Naive thymus-derived CD4-positive, alpha-beta T cell (primary cell): ENCODE measurements around the gene RPS2. TPM values are rescaled to one million over a fixed set of nuclear protein-coding genes. Genes with fewer than 3 reads are reported as not detected.

ENCODE experiments used
- ATAC-seq: fragments of 150-1000 bp; cut with Tn5 transposase; 2 replicates; pipeline ENCODE4 v1.10.0; 2021; ENCODE audit warnings: mild to moderate bottlenecking, moderate library complexity
- CTCF ChIA-PET: fragments of 350-600 bp; sonication (Branson Sonifier 250); formaldehyde crosslinking; loops from one replicate; lab custom pipeline; 2021; ENCODE audit warnings: antibody characterized with exemption; lab: Charles Lee
- POLR2A ChIA-PET: fragments of 350-600 bp; sonication (Branson Sonifier 250); formaldehyde crosslinking; loops from one replicate; lab custom pipeline; 2021; ENCODE audit warnings: antibody characterized with exemption, inconsistent platforms; lab: Charles Lee
- DNase-seq, 9 donors: peaks; one replicate each; pipeline versions ENCODE4 v3.0.0 to v3.0.0-alpha.2; 2020 to 2022; ENCODE audit warnings: mixed read lengths in 1 of 9
- H3K27ac ChIP-seq: one replicate; pipeline ENCODE4 v1.7.0; 2013; ENCODE audit warnings: mild to moderate bottlenecking, low read depth, low read length, moderate library complexity
- H3K27me3 ChIP-seq, 2 donors: one replicate each; pipeline ENCODE4 v1.7.0; 2013; ENCODE audit warnings: low read length in 2 of 2, mild to moderate bottlenecking in 2 of 2, moderate library complexity in 2 of 2; ENCODE audit not compliant: control insufficient read depth in 2 of 2, insufficient read depth in 2 of 2
- H3K36me3 ChIP-seq, 3 experiments: 1 replicate in 2 of 3; 2 replicates in 1 of 3; pipeline ENCODE4 v1.7.0; 2013; ENCODE audit warnings: low read length in 3 of 3, mild to moderate bottlenecking in 3 of 3, moderate library complexity in 1 of 3; ENCODE audit not compliant: insufficient read depth in 3 of 3, control insufficient read depth in 2 of 3
- H3K4me1 ChIP-seq, 2 donors: one replicate each; pipeline ENCODE4 v1.7.0; 2013; ENCODE audit warnings: low read length in 2 of 2, mild to moderate bottlenecking in 2 of 2, moderate library complexity in 1 of 2; ENCODE audit not compliant: control insufficient read depth in 2 of 2, insufficient read depth in 2 of 2
- H3K4me3 ChIP-seq: 2 replicates; pipeline ENCODE4 v1.7.0; 2013; ENCODE audit warnings: mild to moderate bottlenecking, low read length
- H3K9me3 ChIP-seq, 3 experiments: 1 replicate in 2 of 3; 2 replicates in 1 of 3; pipeline ENCODE4 v1.7.0; 2013; ENCODE audit warnings: low read length in 3 of 3; ENCODE audit not compliant: control insufficient read depth in 2 of 3
- H3K27ac Mint-ChIP-seq, 9 donors: one replicate each; pipeline ENCODE4 v1.8.0; 2020 to 2022; ENCODE audit warnings: mixed read lengths in 9 of 9, mild to moderate bottlenecking in 8 of 9, moderate library complexity in 5 of 9, inconsistent platforms in 2 of 9
- H3K27me3 Mint-ChIP-seq, 5 donors: one replicate each; pipeline ENCODE4 v1.8.0; 2021 to 2022; ENCODE audit warnings: mixed read lengths in 5 of 5, mild to moderate bottlenecking in 1 of 5
- H3K36me3 Mint-ChIP-seq, 5 donors: one replicate each; pipeline ENCODE4 v1.8.0; 2020 to 2022; ENCODE audit warnings: mixed read lengths in 5 of 5, mild to moderate bottlenecking in 3 of 5, inconsistent platforms in 1 of 5
- H3K4me1 Mint-ChIP-seq, 7 donors: one replicate each; pipeline ENCODE4 v1.8.0; 2020 to 2022; ENCODE audit warnings: mixed read lengths in 7 of 7, mild to moderate bottlenecking in 3 of 7, inconsistent platforms in 1 of 7
- H3K4me3 Mint-ChIP-seq, 10 donors: one replicate each; pipeline ENCODE4 v1.8.0; 2020 to 2022; ENCODE audit warnings: mild to moderate bottlenecking in 10 of 10, mixed read lengths in 10 of 10, moderate library complexity in 6 of 10, inconsistent platforms in 2 of 10
- H3K9me3 Mint-ChIP-seq, 11 donors: one replicate each; pipeline ENCODE4 v1.8.0; 2020 to 2022; ENCODE audit warnings: mixed read lengths in 11 of 11, mild to moderate bottlenecking in 4 of 11, inconsistent platforms in 1 of 11, moderate library complexity in 1 of 11
- intact Hi-C, 2 donors: fragments of 100-400 bp; cut with micrococcal nuclease; formaldehyde crosslinking; loops; one replicate each; pipeline ENCODE4 v1.15.1; 2023
- polyA plus RNA-seq, 2 donors: library from polyadenylated mRNA; unstranded; fragments of 300-500 nt; fragmentation: Illumina TruSeq; gene quantifications; one replicate each; pipeline ENCODE4 v1.2.3, GENCODE V29; 2021
- total RNA-seq, 6 experiments: library from RNA in 5 of 6; stranded (reverse) in 5 of 6; gene quantifications; 1 replicate in 5 of 6; 2 replicates in 1 of 6; pipeline ENCODE4 v1.2.3 and lab custom pipeline; 2021 to 2026

RPS2 gene
- total and polyA plus RNA-seq, 7 experiments from 2014 or later = 2,562 to 7,254 (median 3,209) TPM

DNA sequence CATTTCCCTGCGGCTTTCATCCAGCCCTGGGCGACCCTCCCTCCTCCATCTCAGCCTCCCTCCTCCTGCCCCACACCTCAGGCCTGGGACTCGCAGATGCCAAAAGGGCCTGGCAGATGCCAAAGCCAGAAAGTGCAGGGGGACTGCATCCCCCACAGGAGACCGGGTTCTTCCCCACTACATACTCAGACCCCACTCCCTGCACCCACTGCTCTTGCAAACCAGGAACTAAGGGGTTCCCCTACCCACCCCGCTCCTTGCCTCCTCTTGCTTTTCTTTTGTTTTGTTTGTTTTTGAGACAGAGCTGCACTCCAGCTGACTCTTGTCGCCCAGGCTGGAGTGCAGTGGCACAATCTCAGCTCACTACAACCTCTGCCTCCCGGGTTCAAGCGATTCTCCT, 49.6 kb downstream of the RPS2 start:
- peak overlapping the region in 1 of 9 donors; percentile 42 for H3K27ac Mint-ChIP-seq
- H3K36me3 Mint-ChIP-seq = no peaks in the 10 kb centered on the region
- no peak overlapping the region for H3K27ac ChIP-seq
- H3K27me3 Mint-ChIP-seq = peaks cover 15 to 39% (median 28%) of the 10 kb centered on the region in 5 donors
- ATAC-seq (no peak), DNase-seq (no peak)
- no peaks in the 10 kb centered on the region for H3K9me3 ChIP-seq
- CTCF ChIA-PET = no interaction called here
- H3K4me1 Mint-ChIP-seq = peaks cover 0 to 5% (median 0%) of the 10 kb centered on the region in 7 donors
- H3K36me3 ChIP-seq = no peaks in the 10 kb centered on the region
- no peak overlapping the region for H3K4me3 ChIP-seq
- H3K4me1 ChIP-seq = no peaks in the 10 kb centered on the region
- H3K27me3 ChIP-seq = peaks cover 2 to 4% of the 10 kb centered on the region in 2 donors
- POLR2A ChIA-PET = interaction anchor here (0.7 to 0.8 kb wide), 2 partner anchors 70 to 1017 kb away, joined by 3 read pairs; no protein-coding TSS in a partner anchor
- H3K4me3 Mint-ChIP-seq = no peak overlapping the region
- intact Hi-C loops = loop anchor here in 1 of 2 donors (5.0 kb wide), 1 partner anchor 38 kb away; no protein-coding TSS in a partner anchor
- H3K9me3 Mint-ChIP-seq = no peaks in the 10 kb centered on the region

DNA sequence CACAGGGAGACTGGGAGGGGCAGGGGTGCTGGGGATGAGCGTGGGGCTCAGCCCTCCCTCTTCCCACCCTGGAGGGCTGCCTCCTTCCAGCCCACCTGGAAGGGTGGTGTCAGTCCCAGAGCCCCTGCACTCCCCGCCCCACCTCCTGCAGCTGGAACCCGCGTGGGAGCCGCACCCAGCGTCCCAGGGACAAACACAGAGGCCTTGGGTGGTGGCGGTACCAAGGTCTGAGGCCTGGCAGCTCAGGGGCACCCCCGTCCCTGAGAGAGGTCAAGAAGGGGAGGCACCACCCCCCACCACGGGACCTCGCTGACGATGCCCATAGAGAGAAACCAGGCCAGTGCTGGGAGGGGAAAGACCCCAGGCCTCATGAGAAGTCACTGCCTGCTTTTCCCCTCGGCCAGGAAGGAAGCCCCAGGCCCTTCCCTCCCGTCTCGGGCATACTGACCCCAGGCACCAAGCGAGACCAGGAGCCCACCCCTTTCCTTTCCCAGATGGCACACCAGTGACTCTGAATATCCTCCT, 50.5 kb downstream of the RPS2 start:
- intact Hi-C loops = no loop called here
- Mint-ChIP-seq H3K4me1 (peaks cover 0 to 5% (median 0%) of the 10 kb centered on the region in 7 donors), H3K9me3 (no peaks in the 10 kb centered on the region), H3K27ac (no peak overlapping the region), H3K36me3 (no peaks in the 10 kb centered on the region), H3K27me3 (peaks cover 15 to 36% (median 27%) of the 10 kb centered on the region in 5 donors), H3K4me3 (no peak overlapping the region)
- Histone ChIP-seq H3K27ac (no peak overlapping the region), H3K4me1 (no peaks in the 10 kb centered on the region), H3K9me3 (no peaks in the 10 kb centered on the region), H3K27me3 (peaks cover 0 to 2% of the 10 kb centered on the region in 2 donors), H3K36me3 (no peaks in the 10 kb centered on the region), H3K4me3 (no peak overlapping the region)
- no peak for ATAC-seq
- ChIA-PET CTCF (no interaction called here), POLR2A (interaction anchor here (0.7 to 0.8 kb wide), 2 partner anchors 69 to 1018 kb away, joined by 3 read pairs; no protein-coding TSS in a partner anchor)
- DNase-seq = no peak

DNA sequence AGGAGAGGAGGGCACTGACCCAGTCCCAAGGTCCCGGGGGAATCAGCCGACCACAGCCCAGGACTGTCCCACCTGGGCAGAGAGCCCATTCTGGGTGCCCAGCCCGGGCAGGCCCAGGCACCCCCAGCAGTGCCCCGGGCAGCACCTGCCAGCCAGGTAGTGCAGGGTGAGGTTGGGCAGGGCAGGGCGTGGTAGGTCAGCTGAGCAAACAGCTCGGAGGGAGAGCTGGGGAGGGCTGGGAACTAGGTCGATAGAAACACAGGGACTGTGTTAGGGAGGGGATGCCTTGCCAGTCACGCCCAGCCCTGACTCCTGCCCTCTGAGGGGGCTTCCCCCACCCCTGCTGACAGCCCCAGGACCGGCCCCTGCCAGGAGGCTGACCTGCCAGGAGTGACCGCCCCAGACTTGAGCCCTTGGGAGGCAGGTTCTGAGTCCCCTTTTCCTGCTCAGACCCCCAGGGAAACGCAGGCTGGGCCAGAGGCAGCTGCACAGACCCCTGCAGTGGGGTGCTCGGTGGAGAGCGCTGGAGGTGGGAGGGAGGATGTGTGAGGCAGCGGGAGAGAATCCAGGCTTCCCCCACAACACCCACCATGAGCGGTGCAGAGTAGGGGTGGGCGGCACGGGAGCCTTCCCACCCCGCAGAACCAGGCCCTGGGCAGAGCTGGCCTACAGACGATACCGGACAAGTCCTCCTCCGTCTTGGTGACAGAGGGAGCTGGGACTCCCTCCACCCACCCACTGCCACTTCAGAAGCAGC, 51.1 kb downstream of the RPS2 start:
- H3K9me3 Mint-ChIP-seq = no peaks in the 10 kb centered on the region
- CTCF ChIA-PET = no interaction called here
- peak; percentile 18 for ATAC-seq

DNA sequence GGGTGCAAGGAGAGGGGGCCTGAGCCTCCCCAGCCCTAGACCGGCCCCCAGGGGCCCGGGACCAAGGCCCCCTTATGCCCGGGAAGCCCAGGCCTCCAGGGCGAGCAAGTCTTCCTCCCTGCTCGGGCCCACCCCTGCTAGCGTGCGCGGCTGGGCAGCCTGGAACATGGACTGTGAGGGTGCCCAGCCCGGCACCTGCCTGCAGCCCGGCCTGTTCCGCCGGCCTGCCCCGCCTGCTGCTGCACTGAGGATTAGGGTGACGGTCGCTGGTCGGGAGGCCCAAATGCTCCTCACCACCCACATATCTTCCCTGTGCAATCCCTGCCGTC, 52.4 kb downstream of the RPS2 start:
- no peak overlapping the region for H3K27ac ChIP-seq
- Mint-ChIP-seq H3K9me3 (no peaks in the 10 kb centered on the region), H3K27me3 (peaks cover 13 to 34% (median 29%) of the 10 kb centered on the region in 5 donors), H3K36me3 (no peaks in the 10 kb centered on the region), H3K4me1 (peaks cover 0 to 5% (median 0%) of the 10 kb centered on the region in 7 donors), H3K4me3 (no peak overlapping the region), H3K27ac (no peak overlapping the region)
- intact Hi-C loops = no loop called here
- no peaks in the 10 kb centered on the region for H3K9me3 ChIP-seq
- H3K36me3 ChIP-seq = no peaks in the 10 kb centered on the region
- CTCF ChIA-PET = no interaction called here
- H3K4me3 ChIP-seq = no peak overlapping the region
- DNase-seq = no peak
- no peaks in the 10 kb centered on the region for H3K4me1 ChIP-seq
- no peaks in the 10 kb centered on the region for H3K27me3 ChIP-seq
- POLR2A ChIA-PET = no interaction called here
- no peak for ATAC-seq

More for the DNA sequence above, 51.1 kb downstream of the RPS2 start:
- intact Hi-C loops = no loop called here
- Histone ChIP-seq H3K27me3 (no peaks in the 10 kb centered on the region), H3K27ac (no peak overlapping the region), H3K4me3 (no peak overlapping the region), H3K36me3 (no peaks in the 10 kb centered on the region), H3K9me3 (no peaks in the 10 kb centered on the region), H3K4me1 (no peaks in the 10 kb centered on the region)
- POLR2A ChIA-PET = no interaction called here
- no peak for DNase-seq
- H3K4me3 Mint-ChIP-seq = no peak overlapping the region
- H3K4me1 Mint-ChIP-seq = peaks cover 0 to 5% (median 0%) of the 10 kb centered on the region in 7 donors
- H3K27ac Mint-ChIP-seq = no peak overlapping the region
- H3K27me3 Mint-ChIP-seq = peaks cover 15 to 34% (median 28%) of the 10 kb centered on the region in 5 donors
- H3K36me3 Mint-ChIP-seq = no peaks in the 10 kb centered on the region

Other genes starting within 250 kb of the RPS2 start
- gene NME3, start 193.3 kb downstream of the RPS2 start, total RNA-seq = 10 to 100 TPM; 49.4 to 81.5 (median 58.2) TPM
- gene NME3, start 193.3 kb downstream of the RPS2 start, polyA plus RNA-seq = 10 to 100 TPM; 70.6 to 71.9 TPM
- 10 to 100 TPM; 32.2 to 47.5 (median 36.8) TPM for gene EME2, start 192.0 kb downstream of the RPS2 start, total RNA-seq
- 1 to 10 TPM in 1 of 2 donors, under 1 TPM in 1; 0.59 to 3.8 TPM for gene EME2, start 192.0 kb downstream of the RPS2 start, polyA plus RNA-seq
- gene MRPS34, start 191.7 kb downstream of the RPS2 start, total RNA-seq = 100 to 1,000 TPM in 1 of 5 experiments, 10 to 100 TPM in 4; 41.6 to 115 (median 49.5) TPM
- 100 to 1,000 TPM; 124 to 162 TPM for gene MRPS34, start 191.7 kb downstream of the RPS2 start, polyA plus RNA-seq
- gene SPSB3, start 182.3 kb downstream of the RPS2 start, total RNA-seq = 100 to 1,000 TPM in 2 of 5 experiments, 10 to 100 TPM in 3; 38.2 to 127 (median 72.3) TPM
- 10 to 100 TPM; 38.7 to 58.9 TPM for gene SPSB3, start 182.3 kb downstream of the RPS2 start, polyA plus RNA-seq
- gene NUBP2, start 181.9 kb downstream of the RPS2 start, total RNA-seq = 10 to 100 TPM; 39.3 to 60.2 (median 48.6) TPM
- gene NUBP2, start 181.9 kb downstream of the RPS2 start, polyA plus RNA-seq = 10 to 100 TPM; 96.7 to 98.9 TPM
- 1 to 10 TPM in 3 of 5 experiments, under 1 TPM in 2; 0.19 to 1.5 (median 1.1) TPM for gene IGFALS, start 171.1 kb downstream of the RPS2 start, total RNA-seq
- under 1 TPM in 1 of 2 donors, not detected in 1; 0.40 TPM for gene IGFALS, start 171.1 kb downstream of the RPS2 start, polyA plus RNA-seq
- gene HAGH, start 138.0 kb downstream of the RPS2 start, total RNA-seq = 10 to 100 TPM; 46.2 to 72.9 (median 48.9) TPM
- gene HAGH, start 138.0 kb downstream of the RPS2 start, polyA plus RNA-seq = 10 to 100 TPM; 39.4 to 62.4 TPM
- 10 to 100 TPM in 1 of 5 experiments, 1 to 10 TPM in 4; 7.8 to 12.9 (median 9.7) TPM for gene FAHD1, start 137.6 kb downstream of the RPS2 start, total RNA-seq
- 10 to 100 TPM; 27.5 to 28.6 TPM for gene FAHD1, start 137.6 kb downstream of the RPS2 start, polyA plus RNA-seq
- gene MEIOB, start 92.7 kb downstream of the RPS2 start, total RNA-seq = not detected
- not detected for gene MEIOB, start 92.7 kb downstream of the RPS2 start, polyA plus RNA-seq
- gene HS3ST6, start 46.4 kb downstream of the RPS2 start, total RNA-seq = not detected
- gene HS3ST6, start 46.4 kb downstream of the RPS2 start, polyA plus RNA-seq = not detected
- 10 to 100 TPM in 2 of 5 experiments, 1 to 10 TPM in 3; 5.5 to 27.0 (median 8.2) TPM for gene MSRB1, start 21.6 kb downstream of the RPS2 start, total RNA-seq
- gene MSRB1, start 21.6 kb downstream of the RPS2 start, polyA plus RNA-seq = 10 to 100 TPM; 15.6 to 15.8 TPM
- gene RPL3L, start 10.1 kb downstream of the RPS2 start, total RNA-seq = not detected
- gene RPL3L, start 10.1 kb downstream of the RPS2 start, polyA plus RNA-seq = not detected
- 100 to 1,000 TPM in 1 of 5 experiments, 10 to 100 TPM in 4; 40.0 to 114 (median 71.1) TPM for gene NDUFB10, start 5.3 kb downstream of the RPS2 start, total RNA-seq
- 100 to 1,000 TPM; 166 to 180 TPM for gene NDUFB10, start 5.3 kb downstream of the RPS2 start, polyA plus RNA-seq
- gene RNF151, start 2.0 kb upstream of the RPS2 start, total RNA-seq = under 1 TPM in 1 of 5 experiments, not detected in 4; 0.51 TPM
- gene RNF151, start 2.0 kb upstream of the RPS2 start, polyA plus RNA-seq = not detected
- 10 to 100 TPM; 17.2 to 45.2 (median 27.6) TPM for gene TBL3, start 7.2 kb upstream of the RPS2 start, total RNA-seq
- gene TBL3, start 7.2 kb upstream of the RPS2 start, polyA plus RNA-seq = 10 to 100 TPM; 59.4 to 89.8 TPM
- gene NOXO1, start 16.6 kb upstream of the RPS2 start, total RNA-seq = 1 to 10 TPM in 1 of 5 experiments, under 1 TPM in 4; 0.24 to 1.3 (median 0.79) TPM
- gene NOXO1, start 16.6 kb upstream of the RPS2 start, polyA plus RNA-seq = under 1 TPM; 0.17 to 0.29 TPM
- 10 to 100 TPM; 14.0 to 28.2 (median 18.1) TPM for gene GFER, start 19.4 kb upstream of the RPS2 start, total RNA-seq
- gene GFER, start 19.4 kb upstream of the RPS2 start, polyA plus RNA-seq = 10 to 100 TPM; 19.6 to 30.8 TPM
- gene SYNGR3, start 25.1 kb upstream of the RPS2 start, total RNA-seq = 1 to 10 TPM in 2 of 5 experiments, under 1 TPM in 3; 0.49 to 8.8 (median 0.80) TPM
- 1 to 10 TPM in 1 of 2 donors, under 1 TPM in 1; 0.92 to 1.6 TPM for gene SYNGR3, start 25.1 kb upstream of the RPS2 start, polyA plus RNA-seq
- gene ZNF598, start 45.0 kb upstream of the RPS2 start, total RNA-seq = 10 to 100 TPM; 44.3 to 63.2 (median 49.8) TPM
- gene ZNF598, start 45.0 kb upstream of the RPS2 start, polyA plus RNA-seq = 1 to 10 TPM; 1.9 to 9.4 TPM
- gene NPW, start 55.0 kb upstream of the RPS2 start, total RNA-seq = 1 to 10 TPM in 1 of 5 experiments, under 1 TPM in 1, not detected in 3; 0.53 to 1.7 TPM
- not detected for gene NPW, start 55.0 kb upstream of the RPS2 start, polyA plus RNA-seq
- 1 to 10 TPM; 2.5 to 3.8 (median 3.6) TPM for gene NHERF2, start 62.1 kb upstream of the RPS2 start, total RNA-seq
- under 1 TPM; 0.33 to 0.56 TPM for gene NHERF2, start 62.1 kb upstream of the RPS2 start, polyA plus RNA-seq
- gene NTHL1, start 83.0 kb upstream of the RPS2 start, total RNA-seq = 10 to 100 TPM in 1 of 5 experiments, 1 to 10 TPM in 4; 4.4 to 27.0 (median 7.5) TPM
- gene NTHL1, start 83.0 kb upstream of the RPS2 start, polyA plus RNA-seq = 10 to 100 TPM; 16.3 to 17.5 TPM
- 100 to 1,000 TPM; 126 to 155 (median 147) TPM for gene TSC2, start 83.2 kb upstream of the RPS2 start, total RNA-seq
- gene TSC2, start 83.2 kb upstream of the RPS2 start, polyA plus RNA-seq = 10 to 100 TPM; 27.5 to 53.6 TPM
- 100 to 1,000 TPM in 2 of 5 experiments, 10 to 100 TPM in 3; 82.8 to 153 (median 98.3) TPM for gene PKD1, start 171.1 kb upstream of the RPS2 start, total RNA-seq
- 1 to 10 TPM; 4.9 to 9.8 TPM for gene PKD1, start 171.1 kb upstream of the RPS2 start, polyA plus RNA-seq
- gene RAB26, start 183.8 kb upstream of the RPS2 start, total RNA-seq = under 1 TPM in 1 of 5 experiments, not detected in 4; 0.86 TPM
- gene RAB26, start 183.8 kb upstream of the RPS2 start, polyA plus RNA-seq = under 1 TPM; 0.29 to 0.66 TPM
- 10 to 100 TPM; 30.0 to 58.3 (median 36.7) TPM for gene TRAF7, start 191.0 kb upstream of the RPS2 start, total RNA-seq
- 1 to 10 TPM; 4.8 to 6.8 TPM for gene TRAF7, start 191.0 kb upstream of the RPS2 start, polyA plus RNA-seq
- under 1 TPM in 1 of 5 experiments, not detected in 4; 0.19 TPM for gene CASKIN1, start 231.8 kb upstream of the RPS2 start, total RNA-seq
- gene CASKIN1, start 231.8 kb upstream of the RPS2 start, polyA plus RNA-seq = not detected
- 10 to 100 TPM; 25.1 to 41.2 (median 35.5) TPM for gene MLST8, start 240.6 kb upstream of the RPS2 start, total RNA-seq
- gene MLST8, start 240.6 kb upstream of the RPS2 start, polyA plus RNA-seq = 10 to 100 TPM; 20.7 to 36.4 TPM
- gene BRICD5, start 246.0 kb upstream of the RPS2 start, total RNA-seq = 10 to 100 TPM in 4 of 5 experiments, 1 to 10 TPM in 1; 5.7 to 44.3 (median 16.0) TPM
- gene BRICD5, start 246.0 kb upstream of the RPS2 start, polyA plus RNA-seq = under 1 TPM in 1 of 2 donors, not detected in 1; 0.22 TPM